Activated T-cell treated with anti-CD3 and anti-CD28 coated beads, Interleukin-2, amount 50 U/mL, for 48 hours (primary cell): ENCODE results near the gene TSHR.
A peak's percentile ranks its signal among the peaks of the same experiment; 100 is the strongest.
"Not testable (repeated sequence)": the region's sequence is repeated elsewhere in the genome, so short reads cannot be mapped to it uniquely, and the experiment has no call there.

ENCODE experiments used
- DNase-seq, 2 experiments: peaks; one replicate each; pipeline ENCODE4 v3.0.0-alpha.2; 2020

TSHR gene

DNA sequence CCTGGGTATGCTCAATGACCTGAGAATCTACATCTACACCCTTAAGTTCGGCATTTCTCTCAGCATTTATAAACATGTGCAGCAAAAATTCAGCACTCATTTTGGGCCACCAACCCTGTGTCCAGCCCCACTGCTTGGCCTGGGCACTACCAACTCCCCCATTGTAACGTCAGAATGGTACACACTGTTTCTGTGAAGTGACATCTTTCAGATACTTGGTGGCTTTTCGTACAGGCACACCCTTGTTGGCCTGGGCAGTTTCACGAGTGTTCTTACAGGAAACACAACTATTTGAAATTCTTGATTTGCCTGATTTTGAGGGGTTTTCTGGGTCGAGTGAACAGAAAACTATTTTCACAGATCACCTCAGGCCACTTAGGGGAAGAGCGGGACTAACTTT is 46.0 kb downstream of the TSHR start:
- no peak for DNase-seq

DNA sequence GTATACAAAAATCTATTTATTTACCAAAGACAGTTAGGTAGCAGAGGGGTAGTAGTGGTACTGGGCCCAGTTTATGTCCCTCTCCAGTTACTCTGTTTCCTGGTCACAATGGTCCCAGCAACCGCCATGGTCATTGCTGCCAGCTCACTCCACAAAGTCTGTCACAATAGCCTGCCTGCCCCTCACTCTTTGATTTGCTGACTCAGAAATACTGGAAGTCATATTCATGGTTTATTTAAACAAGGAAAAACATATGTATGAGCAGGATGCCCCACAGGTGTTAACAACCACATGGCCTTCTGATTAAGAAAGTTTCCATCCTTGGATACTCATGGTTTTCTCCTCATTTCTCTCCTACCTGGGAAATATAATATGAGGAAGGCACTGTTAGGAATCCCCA is 49.2 kb downstream of the TSHR start:
- no peak for DNase-seq

DNA sequence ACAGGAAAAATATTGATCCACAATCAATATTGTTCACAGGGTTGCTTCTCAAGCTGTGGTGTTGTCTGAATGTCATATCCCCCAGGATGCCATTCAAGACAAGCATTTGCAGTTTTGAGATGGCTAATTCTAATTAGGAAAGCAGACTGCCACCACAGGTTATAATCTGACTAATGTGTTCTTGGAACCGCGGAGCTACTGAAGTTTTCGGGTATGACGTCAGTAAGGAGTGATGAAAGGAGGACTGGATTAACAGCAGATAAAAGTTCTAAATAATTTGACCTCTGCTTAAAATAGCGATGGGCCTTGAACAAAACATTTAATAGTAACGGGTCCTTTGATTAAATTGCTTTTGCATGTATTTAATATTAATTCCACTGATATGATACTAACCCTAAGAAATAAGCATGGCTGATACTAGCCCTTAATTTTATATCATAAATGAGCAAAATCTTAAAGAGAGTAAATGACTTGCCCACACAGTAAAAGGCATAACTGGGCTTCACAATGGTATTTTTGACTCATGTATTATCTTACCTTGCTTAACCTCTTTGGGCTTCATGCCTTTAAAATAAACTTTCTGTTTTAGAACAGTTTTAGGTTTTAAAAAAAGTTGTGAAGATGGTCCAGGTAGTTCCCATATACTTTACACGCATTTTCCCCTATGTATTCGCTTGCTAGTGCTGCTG is 50.3 kb downstream of the TSHR start:
- no peak for DNase-seq

DNA sequence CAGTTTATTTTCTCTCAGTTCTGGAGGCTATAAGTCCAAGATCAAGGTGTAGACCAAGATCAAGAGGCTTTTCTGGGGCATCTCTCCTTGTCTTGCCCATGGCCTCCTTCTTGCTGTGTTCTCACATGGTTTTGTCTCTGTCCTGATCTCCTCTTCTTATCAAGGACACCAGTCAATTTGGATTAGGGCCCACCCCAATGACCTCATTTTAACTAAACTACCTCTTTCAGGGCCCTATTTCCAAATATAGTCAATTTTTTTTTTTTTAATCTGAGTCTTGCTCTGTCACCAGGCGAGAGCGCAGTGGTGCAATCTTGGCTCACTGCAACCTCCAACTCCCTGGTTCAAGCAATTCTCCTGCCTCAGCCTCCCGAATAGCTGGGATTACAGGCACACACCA is 50.8 kb downstream of the TSHR start:
- DNase-seq: no peak

DNA sequence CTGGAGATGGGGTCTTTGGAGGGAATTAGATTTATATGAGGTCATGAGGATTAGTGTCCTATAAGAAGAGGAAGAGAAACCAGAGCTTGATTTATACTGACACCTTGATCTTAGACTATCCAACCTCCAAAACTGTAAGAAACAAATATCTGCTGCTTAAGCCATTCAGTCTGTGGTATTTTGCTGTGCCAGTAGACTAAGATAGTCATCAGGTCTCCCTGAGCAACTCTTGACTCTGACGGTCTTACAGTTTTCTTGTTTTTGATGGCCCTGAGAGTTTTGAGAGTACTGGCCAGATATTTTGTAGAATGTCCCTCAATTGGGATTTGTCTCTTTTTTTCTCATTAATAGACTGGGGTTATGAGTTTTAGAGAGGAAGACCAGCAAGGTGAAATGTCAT is 51.7 kb downstream of the TSHR start:
- DNase-seq: no peak

DNA sequence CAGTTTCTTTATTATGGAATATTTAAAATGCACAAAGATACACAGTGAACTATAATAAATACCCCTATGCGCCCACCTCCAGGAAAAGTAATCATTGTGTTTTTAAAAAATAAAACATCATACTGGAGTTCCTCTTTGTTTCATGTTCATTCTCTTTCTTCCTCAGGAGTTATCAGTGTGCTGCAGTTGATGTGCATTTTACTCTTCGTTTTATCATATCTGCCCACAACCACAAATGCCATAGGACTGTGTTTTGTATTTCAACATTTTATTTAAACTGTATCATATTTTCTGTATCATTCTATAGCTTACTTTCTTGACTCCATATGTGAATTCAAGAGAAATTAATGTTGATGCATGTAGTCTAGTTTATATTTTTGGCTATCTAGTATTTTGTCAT is 53.9 kb downstream of the TSHR start:
- DNase-seq: no peak

DNA sequence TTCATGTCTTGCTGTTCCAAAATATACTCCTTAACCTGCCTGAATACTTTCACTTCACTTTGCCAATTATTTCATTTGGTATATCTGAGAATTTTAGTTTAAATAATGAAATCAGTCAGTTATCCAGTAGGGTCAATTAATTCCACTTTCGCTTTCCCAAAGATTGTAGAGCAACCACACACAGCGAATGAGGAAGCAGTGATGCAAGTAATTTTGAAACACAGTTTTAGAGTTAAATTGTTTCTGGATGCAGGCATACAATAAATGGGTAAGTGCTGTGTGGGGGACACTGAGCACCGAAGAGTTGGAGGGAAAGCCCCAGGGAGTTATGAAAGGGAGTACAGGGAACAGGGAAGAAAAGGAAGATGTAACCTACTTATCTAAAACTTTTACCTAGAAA is 62.8 kb downstream of the TSHR start:
- DNase-seq: no peak

DNA sequence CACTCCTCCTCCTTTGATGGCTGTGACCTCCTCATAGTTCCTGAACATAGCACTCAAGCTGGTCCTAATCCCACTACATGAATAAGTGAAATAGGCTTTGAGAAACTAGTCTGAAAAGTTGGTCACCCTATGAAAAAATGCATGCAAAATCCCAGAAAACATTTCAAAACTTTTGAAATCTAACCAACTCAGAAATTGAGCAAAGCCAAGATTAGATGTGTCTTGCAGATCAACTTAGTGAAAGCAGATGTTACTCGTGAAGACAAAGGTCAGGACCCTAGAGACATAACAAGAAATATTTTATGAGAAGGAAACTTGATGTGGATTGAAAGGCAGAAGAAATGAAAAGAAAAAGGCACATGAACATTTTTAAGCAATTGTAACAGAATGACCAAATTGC is 63.3 kb downstream of the TSHR start:
- no peak for DNase-seq

DNA sequence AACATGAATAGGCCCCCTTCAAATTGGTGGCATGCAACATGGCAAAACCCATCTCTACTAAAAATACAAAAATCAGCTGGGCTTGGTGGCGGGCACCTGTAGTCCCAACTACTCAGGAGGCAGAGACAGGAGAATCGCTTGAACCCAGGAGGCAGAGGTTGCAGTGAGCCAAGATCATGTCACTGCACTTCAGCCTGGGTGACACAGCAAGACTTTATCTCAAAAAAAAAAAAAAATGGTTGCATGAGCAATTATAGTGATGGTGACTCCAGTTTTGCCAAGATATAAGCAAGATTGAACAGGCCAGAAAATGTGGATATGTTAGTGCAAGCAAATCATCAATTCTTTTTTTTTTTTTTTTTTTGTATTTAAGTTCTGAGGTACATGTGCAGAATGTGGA is 63.7 kb downstream of the TSHR start:
- DNase-seq: not testable (repeated sequence)

DNA sequence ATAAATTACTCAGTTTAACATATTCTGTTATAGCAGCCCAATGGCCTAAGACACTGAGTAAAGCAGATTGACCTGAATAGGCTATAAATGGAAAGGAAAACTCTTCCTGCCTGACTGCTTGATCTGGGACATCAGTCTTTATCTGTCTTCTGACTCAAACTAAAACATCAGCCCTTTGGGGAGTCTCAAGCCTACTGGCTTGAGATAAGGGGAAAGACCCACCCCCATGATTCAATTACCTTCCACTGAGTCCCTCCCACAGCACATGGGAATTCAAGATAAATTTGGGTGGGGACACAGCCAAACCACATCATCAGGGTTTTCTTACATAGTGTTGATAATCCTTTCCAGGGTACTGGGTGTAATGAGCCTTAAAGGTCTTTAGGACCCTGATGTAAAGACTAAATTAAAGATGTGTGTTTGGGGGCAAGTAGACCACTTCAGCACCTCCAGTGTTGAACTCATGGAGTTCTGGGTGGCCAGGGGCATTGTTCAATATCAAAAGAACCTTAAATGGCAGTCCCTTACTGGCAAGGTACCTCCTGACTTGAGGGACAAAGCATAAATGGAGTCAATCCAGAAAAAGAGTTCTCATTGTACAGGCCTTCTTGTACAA is 67.8 kb downstream of the TSHR start:
- DNase-seq: no peak

DNA sequence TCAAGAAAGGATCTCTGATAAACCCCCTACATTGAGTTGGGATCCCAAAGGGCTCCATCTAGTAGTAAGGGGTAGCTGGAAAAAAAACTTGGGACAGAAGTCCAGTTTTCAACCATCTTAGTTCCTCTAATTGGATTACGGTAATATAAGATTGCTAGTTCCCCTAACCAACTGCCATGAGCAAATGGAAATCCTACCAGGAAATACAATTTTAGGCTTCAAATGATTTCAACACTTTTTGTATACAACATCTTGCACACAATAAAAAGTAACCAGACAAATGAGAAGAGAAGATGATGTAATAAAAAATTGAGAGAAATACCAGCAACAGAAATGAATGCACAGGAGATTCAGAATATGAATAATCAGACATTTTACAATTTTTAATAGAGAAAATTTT is 73.0 kb downstream of the TSHR start:
- DNase-seq: no peak

DNA sequence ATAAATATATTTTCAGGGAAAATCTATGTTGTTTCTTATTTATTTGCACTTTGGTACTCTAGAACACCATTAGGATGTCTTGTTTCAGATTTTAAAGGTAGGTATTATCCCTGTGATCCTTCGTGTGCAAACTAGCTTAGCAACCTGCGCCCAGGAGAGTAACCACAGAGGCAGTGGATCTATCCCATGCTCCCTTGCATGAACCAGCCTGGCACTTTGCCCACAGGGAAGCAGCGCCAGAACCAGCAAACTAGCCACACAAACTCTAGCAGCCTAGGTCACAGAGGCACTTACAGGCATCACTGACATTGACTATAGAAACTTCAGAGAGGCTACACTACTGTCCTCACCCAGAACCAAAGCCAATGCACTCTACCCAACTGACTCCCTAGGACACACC is 76.1 kb downstream of the TSHR start:
- no peak for DNase-seq

DNA sequence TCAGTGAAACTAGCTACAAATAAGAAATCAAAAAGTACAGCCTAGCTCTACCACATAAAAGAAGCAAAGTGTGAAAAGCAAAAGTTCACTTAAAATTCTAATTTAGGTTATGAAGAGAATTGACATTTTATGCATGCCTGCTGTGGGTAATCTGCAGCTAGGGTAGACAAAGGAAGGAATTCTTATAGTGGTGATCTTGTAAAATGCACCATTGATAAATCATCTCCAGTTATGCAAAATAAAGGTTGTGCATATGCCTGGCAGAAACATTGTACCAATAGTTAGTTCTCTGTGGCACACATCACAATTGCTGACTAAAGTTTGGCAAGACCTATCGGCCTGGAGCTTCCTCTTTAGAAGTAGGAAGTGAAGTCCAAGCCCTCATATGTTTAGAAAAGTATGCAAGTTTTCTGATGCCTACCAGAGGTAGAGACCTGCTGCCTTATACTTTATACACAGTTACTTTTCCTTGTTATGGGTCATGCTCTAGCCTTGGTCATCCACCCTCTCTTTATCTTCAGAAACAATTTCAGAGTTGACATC is 78.3 kb downstream of the TSHR start:
- no peak for DNase-seq

DNA sequence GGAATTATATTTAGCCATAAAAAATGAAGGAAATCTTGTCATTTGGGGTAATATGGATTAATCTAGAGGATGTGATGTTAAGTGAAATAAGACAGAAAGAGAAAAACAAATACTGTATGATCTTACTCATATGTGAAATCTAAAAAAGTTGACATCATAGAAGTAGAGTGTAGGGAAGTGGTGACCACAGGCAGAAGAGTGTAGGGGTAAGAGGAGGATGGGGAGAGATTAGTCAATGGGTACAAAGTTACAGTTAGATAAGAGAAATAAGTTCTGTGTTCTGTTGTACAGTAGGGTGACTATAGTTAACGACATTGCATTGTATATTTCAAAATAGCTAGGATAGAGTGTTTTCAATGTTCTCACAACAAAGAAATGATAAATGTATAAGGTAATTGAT is 87.0 kb downstream of the TSHR start:
- no peak for DNase-seq

DNA sequence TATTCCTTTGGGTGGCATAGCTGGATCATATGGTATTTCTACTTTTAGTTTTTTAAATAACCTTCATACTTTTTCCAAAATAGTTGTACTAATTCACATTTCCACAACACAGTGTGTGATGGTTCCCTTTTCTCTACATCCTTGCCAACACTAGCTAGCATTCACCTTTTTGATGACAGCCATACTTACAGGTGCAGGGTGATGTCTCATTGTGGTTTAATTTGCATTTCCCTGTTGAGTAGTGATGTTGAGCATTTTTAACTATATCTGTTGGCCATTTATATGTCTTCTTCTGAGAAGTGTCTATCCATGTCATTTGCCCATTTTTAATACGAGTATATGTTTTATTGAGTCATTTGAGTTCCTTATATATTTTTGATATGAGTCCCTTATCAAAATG is 96.1 kb downstream of the TSHR start:
- DNase-seq: no peak

DNA sequence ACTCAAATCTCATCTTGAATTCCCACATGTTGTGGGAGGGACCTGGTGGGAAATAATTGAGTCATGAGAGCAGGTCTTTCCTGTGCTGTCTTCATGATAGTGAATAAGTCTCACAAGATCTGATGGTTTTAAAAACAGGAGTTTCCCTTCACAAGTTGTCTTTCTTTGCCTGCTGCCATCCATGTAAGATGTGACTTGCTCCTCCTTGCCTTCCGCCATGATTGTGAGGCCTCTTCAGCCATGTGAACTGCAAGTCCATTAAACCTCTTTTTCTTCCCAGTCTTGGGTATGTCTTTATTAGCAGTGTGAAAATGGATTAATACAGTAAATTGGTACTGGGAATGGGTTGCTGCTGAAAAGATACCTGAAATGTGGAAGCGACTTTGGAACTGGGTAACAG is 98.6 kb downstream of the TSHR start:
- not testable (repeated sequence) for DNase-seq

DNA sequence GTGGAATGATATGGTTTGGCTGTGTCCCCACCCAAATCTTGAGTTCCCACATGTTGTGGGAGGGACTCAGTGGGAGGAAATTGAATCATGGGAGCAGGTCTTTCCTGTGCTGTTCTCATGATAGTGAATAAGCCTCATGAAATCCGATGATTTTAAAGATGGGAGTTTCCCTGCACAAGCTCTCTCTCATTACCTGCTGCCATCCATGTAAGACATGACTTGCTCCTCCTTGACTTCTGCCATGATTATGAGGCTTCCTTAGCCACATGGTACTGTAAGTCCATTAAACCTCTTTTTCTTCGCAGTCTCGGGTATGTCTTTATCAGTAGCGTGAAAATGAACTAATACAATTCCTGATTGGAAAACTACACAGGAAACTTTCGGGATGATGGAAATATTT is 100.5 kb downstream of the TSHR start:
- DNase-seq: no peak

DNA sequence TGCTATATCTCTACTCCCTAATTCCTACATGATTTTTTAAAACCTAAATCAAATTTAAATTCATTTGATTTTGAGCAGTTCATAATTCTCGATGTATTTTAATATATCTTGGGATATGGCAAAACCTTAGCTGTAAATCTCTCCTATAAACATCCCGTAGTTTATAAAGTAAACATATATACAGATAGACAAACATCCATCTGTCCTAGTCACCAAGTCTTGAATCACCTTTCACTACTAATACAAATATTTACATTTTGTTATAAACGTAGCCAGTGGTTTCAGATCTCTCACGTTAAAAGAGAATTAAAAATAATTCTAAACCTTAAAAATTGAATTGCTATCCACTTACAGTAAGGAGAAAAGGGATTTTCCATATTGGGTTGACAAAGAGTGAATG is 107.0 kb downstream of the TSHR start:
- DNase-seq: no peak

DNA sequence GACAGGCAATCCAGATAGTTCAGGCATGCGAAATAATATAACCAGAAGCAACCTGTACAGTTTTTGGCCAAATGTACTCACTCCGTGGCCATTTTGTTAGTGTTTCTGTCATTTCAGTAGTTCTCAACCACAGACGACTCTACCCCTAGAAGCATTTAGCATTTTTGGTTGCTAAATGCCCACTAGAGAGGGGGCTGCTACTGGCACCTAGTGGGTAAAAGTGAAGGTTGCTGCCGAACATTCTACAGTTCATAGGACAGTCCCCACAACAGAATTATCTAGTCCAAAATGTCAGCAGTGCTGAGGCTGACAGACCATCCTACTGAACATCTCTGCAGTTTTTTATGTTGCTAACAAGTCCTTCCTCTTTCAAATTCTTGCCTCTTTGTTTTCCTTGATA is 107.4 kb downstream of the TSHR start:
- DNase-seq: peak in 1 of 2 experiments; percentile 29

DNA sequence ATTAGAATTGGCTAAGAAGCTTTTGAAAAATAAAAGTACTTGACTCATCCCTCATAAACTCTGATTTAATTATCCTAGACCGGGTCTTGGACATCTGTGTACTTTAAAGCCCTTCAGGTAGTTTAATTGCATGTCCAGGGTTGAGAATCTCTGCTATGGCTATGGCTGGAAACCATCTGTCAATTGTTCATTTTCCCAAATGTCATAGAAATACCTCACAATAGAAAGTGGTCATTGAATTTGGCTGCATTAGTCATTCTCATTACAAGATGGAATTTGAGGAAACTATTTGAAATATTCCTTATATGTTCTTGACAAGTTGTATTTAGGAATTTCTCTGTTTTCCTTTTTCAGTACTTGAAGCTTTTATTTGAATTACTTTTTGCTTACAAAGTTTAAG is 111.3 kb downstream of the TSHR start:
- no peak for DNase-seq

DNA sequence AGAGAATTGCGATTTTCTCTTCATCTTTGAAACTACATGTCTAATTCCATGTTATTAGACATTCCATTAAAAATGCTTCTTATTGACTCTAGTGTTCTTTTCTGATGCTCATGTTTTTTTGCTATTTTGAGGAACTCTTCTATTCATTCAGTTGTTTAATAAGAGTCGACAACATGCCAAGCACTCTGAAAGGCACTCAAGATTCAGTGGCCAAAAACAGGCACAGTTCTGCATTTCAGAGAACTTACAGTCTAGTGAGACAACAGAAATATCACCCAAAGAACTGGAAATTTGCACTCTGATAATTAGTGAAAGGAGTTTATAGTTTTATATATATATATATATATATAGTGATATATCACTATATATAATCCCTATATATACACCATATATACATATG is 111.7 kb downstream of the TSHR start:
- no peak for DNase-seq

DNA sequence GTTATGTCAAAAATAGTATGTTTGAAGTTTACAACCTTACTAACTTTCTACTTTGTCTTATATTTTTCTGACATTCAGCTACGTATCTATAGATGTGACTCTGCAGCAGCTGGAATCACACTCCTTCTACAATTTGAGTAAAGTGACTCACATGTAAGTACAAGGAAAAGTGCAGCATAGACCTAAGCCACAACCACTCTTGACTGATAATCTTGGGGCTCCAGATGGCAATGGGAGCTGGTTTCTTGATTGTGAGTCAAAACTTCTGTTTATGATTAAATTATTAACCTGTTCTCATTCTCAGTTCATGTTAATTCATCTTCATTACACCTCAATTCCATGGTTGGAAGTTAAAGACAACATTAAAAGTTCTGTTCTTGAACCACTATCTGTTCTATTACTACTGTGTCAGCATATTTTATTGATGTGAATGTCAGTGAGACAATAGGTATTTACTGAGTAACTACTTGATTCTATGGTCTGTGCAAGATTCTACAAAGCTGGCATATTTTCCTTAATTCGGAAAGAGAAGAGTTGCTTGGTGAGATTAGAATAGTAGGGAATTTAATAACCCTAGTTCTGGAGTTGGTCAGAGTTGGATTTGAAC is 112.9 kb downstream of the TSHR start:
- DNase-seq: no peak

DNA sequence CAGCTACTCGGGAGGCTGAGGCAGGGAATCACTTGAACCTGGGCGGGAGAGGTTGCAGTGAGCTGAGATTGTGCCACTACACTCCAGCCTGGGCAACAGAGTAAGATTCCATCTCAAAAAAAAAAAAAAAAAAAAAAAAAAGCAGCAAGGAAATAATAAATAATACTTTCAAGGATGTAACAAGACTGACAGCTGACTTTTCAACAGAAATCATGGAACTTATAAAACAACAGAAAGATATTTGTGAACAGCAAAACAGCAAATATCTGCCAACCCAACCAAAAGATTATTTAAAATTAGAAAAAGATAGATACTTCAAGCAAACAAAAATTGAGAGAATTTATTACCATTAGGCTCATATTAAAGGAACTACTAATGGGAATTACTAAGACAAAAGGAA is 115.1 kb downstream of the TSHR start:
- no peak for DNase-seq

DNA sequence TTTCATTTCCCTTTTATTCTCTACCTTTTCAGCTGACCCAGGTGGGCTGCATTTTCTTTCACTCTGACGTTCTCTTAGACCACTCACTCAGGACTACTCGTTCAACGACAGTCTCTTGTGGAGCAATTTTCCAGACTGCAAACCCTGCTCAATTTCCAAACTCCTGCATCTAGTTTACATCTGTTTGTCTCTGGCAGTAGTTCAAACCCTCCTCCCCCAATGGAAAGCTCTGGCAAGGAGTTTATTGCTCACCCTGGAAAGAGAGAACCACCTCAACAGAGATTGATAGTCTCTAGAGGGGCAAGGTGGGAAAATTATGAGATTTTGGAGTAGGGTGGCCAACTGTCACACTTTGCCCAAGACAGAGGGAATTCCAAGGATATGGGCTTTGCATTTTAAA is 130.2 kb downstream of the TSHR start:
- no peak for DNase-seq

DNA sequence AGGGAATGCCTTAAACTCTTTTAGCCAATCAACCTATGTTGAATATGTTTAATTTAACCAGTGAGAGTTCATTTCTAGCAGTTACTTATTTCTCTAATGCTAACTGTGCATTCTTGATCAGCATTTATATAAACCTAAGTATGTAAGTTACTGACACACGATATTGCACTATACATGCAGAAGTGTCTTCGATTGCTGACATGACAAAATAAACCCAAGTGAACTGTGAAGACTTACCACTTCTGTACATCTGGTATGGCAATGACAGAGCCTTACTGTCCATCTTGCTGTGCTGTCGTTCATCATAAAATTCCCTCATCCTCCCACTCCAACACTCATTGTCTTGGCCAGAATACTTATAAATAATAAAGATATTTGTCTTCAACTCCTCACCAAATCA is 131.8 kb downstream of the TSHR start:
- no peak for DNase-seq
